22Rv1 (cell line): ENCODE data around the gene FHOD3.

Source experiments
- ZFX ChIP-seq: fragments of 450-650 bp; IDR thresholded peaks from 2 replicates; pipeline ENCODE4 v1.6.1; 2017; ENCODE audit warnings: antibody characterized with exemption, borderline replicate concordance
- TF ChIP-seq, protein P1 (sequence below): fragments of 450-650 bp; IDR thresholded peaks from 2 replicates; pipeline ENCODE4 v1.5.1; 2017; ENCODE audit warnings: mild to moderate bottlenecking

DNA sequence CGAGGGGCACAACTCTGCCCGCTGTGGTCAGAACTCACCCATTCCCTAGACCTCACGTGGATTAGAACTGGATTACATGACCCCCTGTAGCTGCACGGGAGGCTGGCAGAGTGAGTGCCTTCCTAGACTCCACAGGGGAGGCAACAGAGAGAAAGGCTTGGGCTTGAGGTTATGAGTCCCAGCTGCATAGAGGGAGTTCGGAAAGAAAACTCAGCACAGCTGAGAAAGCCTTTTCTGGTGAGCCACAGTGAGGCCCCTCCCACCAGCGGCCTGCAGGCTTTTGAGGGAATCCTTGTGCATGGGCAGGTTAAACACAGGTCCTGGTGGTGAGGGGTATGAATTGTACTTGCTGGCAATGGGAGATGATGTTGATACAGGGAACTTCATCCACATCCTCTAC lies 217.3 kb downstream of the FHOD3 start:
- TF ChIP-seq, protein P1, sequence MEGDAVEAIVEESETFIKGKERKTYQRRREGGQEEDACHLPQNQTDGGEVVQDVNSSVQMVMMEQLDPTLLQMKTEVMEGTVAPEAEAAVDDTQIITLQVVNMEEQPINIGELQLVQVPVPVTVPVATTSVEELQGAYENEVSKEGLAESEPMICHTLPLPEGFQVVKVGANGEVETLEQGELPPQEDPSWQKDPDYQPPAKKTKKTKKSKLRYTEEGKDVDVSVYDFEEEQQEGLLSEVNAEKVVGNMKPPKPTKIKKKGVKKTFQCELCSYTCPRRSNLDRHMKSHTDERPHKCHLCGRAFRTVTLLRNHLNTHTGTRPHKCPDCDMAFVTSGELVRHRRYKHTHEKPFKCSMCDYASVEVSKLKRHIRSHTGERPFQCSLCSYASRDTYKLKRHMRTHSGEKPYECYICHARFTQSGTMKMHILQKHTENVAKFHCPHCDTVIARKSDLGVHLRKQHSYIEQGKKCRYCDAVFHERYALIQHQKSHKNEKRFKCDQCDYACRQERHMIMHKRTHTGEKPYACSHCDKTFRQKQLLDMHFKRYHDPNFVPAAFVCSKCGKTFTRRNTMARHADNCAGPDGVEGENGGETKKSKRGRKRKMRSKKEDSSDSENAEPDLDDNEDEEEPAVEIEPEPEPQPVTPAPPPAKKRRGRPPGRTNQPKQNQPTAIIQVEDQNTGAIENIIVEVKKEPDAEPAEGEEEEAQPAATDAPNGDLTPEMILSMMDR = no peak
- TF ChIP-seq ZFX = no peak
